ENCODE data around the gene NCR2. TPM values are rescaled to one million over a fixed set of nuclear protein-coding genes. Genes with fewer than 3 reads are reported as not detected.

Gene NCR2
- polyA plus RNA-seq, 1 donor, result not detected

DNA sequence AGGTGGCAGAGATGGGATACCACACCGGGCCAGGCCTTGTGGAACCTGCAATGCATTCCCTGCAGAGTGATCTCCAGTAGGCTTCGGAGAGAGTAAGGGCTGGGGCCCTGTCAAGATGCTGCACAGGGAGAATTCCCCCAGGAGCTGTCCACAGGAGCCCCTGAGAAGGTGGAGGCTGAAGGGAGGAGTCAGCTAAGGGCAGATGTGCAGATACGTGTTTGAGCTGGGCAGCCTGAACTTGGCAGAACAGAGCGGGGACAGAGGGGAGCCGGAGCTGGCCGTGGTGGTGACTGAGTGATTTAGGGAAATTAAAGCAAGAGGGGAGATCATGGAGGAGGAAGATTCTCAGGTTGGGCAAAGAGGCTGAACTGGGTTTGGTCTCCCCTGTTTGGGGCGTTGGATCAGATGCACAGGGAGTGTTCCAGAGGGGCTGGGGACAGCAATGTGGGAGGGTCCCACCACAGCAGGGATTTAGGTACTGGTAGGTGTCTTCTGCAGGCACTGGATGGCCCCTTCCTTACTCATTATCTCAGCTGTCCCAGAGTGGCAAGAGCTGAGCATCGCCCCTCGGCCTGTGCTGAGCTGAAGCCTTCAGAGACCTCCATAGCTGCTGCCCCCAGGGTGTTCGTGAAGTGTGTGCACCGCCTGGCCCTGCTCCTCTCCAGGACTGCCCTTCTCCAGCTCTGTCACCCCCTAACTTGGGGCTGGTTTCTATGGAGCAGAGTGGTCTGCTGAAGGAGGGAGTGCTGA, 3.8 kb upstream of the NCR2 start:
- no peak for DNase-seq

DNA sequence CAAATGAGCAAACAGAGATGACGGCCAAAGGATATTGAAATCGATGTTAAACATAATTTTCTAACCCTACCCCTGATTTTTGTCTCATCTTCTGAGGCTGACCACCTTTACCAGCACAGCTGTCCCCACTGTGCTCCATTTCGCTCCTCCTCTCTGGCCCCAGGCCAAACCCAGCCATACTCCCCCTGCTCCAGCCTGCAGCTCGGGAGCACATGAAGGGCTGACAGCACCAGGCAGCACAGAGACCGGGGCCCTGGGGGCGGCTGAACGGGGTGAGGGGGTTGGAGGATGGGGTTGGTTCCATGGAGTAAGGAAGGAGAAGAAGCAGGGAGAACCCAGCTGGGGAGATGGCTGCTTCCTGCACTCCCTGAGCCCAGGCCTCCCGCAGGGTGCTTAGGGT, 3.2 kb upstream of the NCR2 start:
- no peak for DNase-seq

- no peak for DNase-seq
These were observed 2.3 kb upstream of the NCR2 start for GRCh38 chr6:41332842-41333736.

DNA sequence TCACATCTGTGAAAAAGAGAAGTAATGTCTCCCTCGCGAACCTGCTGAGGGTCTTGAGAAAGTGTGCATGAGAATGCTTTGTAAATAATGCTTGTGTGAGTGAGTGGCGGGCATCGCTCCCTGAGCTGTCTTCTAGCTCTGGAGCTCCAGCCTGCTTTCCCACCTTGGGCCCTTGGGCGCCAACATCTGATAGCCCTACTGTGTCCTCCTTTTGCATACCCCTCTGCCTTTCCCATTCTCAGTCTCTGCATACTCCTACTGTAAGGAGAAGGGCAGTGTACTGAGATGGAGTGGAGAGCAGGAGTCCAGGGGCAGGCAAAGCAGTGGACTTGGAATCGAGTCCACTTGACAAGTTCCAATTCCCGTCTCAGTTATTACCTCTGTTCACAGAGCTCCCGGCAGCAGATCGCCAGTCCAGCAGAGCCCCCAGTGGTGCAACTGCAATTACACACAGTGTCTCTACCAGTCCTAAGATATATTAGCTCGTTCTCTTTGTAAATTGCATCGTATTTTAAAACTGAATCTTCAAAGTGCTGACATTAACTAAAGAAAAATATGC, 847 bp upstream of the NCR2 start:
- DNase-seq, result no peak

DNA sequence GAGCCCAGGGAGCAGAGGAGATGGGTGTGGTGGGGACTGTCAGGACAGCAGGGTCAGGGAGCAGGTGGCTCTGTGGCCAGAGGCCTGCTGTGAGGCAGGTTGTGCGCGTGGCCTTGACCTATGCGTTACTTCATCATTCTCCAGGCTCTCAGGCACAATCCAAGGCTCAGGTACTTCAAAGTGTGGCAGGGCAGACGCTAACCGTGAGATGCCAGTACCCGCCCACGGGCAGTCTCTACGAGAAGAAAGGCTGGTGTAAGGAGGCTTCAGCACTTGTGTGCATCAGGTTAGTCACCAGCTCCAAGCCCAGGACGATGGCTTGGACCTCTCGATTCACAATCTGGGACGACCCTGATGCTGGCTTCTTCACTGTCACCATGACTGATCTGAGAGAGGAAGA, 535 bp downstream of the NCR2 start:
- no peak for DNase-seq

DNA sequence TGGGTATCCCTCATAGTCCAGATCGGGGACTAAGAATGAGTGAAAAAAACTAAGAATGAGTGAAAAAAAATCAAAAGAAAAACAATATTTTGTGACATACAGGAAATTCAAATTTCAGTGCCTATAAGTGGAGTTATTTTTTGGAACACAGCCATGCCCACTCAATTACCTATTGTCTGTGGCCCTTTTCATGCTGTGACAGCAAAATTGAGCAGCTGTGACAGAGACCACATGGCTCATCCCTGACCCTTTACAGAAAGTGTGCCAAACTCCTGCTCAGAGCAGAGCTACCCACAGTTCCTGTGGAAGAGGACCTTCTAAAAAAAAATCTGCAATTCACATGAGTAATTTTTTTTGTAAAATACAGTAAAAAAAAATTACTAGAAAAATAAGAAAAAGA, 1.4 kb downstream of the NCR2 start:
- DNase-seq, result no peak

GRCh38 chr6:41337709-41338108, 2.3 kb downstream of the NCR2 start:
- no peak for DNase-seq

- DNase-seq, result no peak
These were observed 3.3 kb downstream of the NCR2 start for GRCh38 chr6:41338659-41339058.

GRCh38 chr6:41341580-41341979, 6.2 kb downstream of the NCR2 start:
- DNase-seq, result no peak

GRCh38 chr6:41342241-41342640, 6.8 kb downstream of the NCR2 start:
- DNase-seq, result no peak

- no peak for DNase-seq
These were observed 8.3 kb downstream of the NCR2 start for GRCh38 chr6:41343641-41344187.

GRCh38 chr6:41344876-41345275, 9.5 kb downstream of the NCR2 start:
- DNase-seq, result no peak

DNA sequence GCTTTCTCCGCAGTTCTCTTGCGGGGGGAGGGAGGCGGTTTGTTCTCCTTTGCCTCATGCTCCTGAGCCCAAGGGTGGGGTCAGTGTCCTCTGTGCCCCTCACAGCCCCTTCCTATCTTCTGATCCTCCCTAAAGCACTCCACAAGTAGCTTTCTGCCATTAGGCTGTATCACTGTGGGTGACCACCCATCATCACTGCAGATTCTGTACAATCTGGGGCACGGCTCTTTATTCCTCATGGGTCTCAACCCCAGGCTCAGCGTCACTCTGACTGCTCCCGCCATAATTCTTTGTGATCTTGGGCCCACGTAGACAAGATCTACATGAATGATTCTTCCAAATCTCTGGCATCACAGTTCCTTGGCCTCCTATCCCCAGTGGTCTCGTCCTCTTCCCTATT, 10.5 kb downstream of the NCR2 start:
- no peak for DNase-seq

DNA sequence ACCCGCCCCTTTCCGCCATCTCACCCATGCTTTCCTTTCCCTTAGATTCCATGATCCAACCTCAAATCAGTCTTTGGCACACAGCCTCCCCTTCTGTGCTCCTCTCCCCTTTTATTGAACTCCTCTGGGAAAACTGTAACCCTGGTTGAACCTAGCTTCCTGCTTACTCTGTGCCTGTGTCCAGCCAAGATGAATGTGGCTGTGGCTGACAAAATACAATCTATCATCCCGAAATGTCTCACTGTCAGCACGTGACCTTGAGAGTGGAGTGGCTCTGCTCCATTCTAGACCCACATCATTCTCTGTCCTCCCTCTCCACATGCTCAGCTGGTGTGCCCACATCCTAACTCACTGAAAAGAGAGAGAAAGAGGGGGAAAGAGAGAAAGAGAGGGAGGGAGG, 11.0 kb downstream of the NCR2 start:
- no peak for DNase-seq

- DNase-seq, result no peak
These were observed 12.1 kb downstream of the NCR2 start for GRCh38 chr6:41347378-41348050.

DNA sequence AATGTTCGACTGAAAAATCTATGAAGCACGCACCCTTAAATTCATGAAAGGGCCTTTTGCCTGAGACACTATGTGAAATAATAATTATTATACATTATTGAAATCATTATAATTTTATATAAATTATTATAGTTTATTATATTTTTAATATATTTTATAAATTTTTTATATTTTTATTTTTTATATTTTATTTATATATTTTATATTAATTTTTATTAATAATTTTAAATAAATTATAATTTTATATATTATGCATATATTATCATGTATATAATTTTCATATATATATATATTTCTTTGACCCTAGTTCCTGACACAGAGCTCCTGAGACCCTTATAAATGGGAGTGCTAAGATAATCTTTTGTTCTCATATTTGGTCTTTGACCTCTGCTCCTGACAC, 13.5 kb downstream of the NCR2 start:
- no peak for DNase-seq

GRCh38 chr6:41352396-41352795, 17.0 kb downstream of the NCR2 start:
- DNase-seq, result no peak

GRCh38 chr6:41352907-41353306, 17.5 kb downstream of the NCR2 start:
- no peak for DNase-seq

DNA sequence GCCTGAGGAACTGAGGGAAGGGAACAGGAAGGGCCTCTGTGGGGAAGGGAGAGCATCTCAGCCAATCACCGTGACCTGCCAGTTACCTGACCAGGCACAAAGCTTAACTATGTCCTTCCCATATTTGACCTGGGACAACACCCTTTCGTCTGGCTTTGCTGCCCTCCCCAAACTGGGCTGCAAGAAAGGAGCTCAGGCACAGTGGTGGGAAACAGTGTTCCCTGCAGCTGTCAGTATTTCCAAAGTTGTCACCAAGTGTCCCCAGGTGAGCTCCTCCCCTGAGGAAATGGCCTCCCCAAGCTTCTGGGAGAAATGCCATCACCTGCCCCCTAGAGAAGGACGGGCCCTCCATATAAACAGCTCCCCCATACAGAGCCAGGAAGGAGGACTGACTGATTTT, 17.9 kb downstream of the NCR2 start:
- no peak for DNase-seq

- DNase-seq, result no peak
These were observed 20.5 kb downstream of the NCR2 start for GRCh38 chr6:41355952-41356351.

GRCh38 chr6:41356825-41357224, 21.4 kb downstream of the NCR2 start:
- DNase-seq, result no peak

- DNase-seq, result no peak
These were observed 23.1 kb downstream of the NCR2 start for GRCh38 chr6:41358503-41358902.
